Measurements from ENCODE around the gene EXOSC7. TPM values are rescaled to one million over a fixed set of nuclear protein-coding genes. Genes with fewer than 3 reads are reported as not detected.

The EXOSC7 gene
- total and polyA plus RNA-seq, 2 donors (not counting 1 experiment from before 2014, with no cell fraction given) = 25.5 to 40.0 TPM

- Histone ChIP-seq H3K27me3 (replicated peaks in 1 of 4; ENCODE audit: control extremely low read depth in 1 of 4, control insufficient read depth in 3 of 4, insufficient read depth in 4 of 4, low read length in 3 of 4) (no peaks in the 10 kb centered on the region), H3K4me1 (ENCODE audit: control insufficient read depth in 2 of 2, insufficient read depth in 2 of 2, low read length in 2 of 2) (peaks cover 11 to 13% of the 10 kb centered on the region in 2 donors), H3K36me3 (replicated peaks in 1 of 2; ENCODE audit: control extremely low read depth in 1 of 2, control insufficient read depth in 1 of 2, extremely low read depth in 1 of 2, insufficient read depth in 2 of 2, low read length in 1 of 2) (peaks cover 6 to 32% of the 10 kb centered on the region in 2 experiments), H3K27ac (ENCODE audit: low read length in 2 of 2) (peak overlapping the region in 1 of 2 donors; percentile 48), H3K9me3 (ENCODE audit: control extremely low read depth in 1 of 3, control insufficient read depth in 2 of 3, insufficient read depth in 1 of 3, low read length in 2 of 3) (no peaks in the 10 kb centered on the region), H3K4me3 (ENCODE audit: control extremely low read depth in 1 of 5, extremely low read depth in 1 of 5, insufficient read depth in 1 of 5, low read depth in 2 of 5, low read length in 4 of 5) (no peak overlapping the region), H3K9ac (ENCODE audit: low read length) (no peak overlapping the region), H3K79me2 (ENCODE audit: control insufficient read depth, insufficient read depth, low read length) (no peaks in the 10 kb centered on the region), H4K20me1 (ENCODE audit: control insufficient read depth, insufficient read depth, low read length, poor library complexity, severe bottlenecking) (no peaks in the 10 kb centered on the region), H3K4me2 (replicated peaks; ENCODE audit: low read depth, low read length, poor library complexity, severe bottlenecking) (peak overlapping the region; percentile 27), H2AFZ (ENCODE audit: insufficient read depth, low read depth, low read length, poor library complexity, severe bottlenecking) (no peak overlapping the region)
- TF ChIP-seq EZH2 (IDR thresholded peaks at IDR 0.05; ENCODE audit: borderline replicate concordance, insufficient read depth, low read depth, low read length, poor library complexity, severe bottlenecking) = no peak
- no peak for TF ChIP-seq CTCF (IDR thresholded peaks at IDR 0.05)
- Mint-ChIP-seq H3K4me3 (no peak overlapping the region), H3K27me3 (no peaks in the 10 kb centered on the region), H3K27ac (peak overlapping the region; percentile 16), H3K9me3 (ENCODE audit: insufficient read depth) (no peaks in the 10 kb centered on the region), H3K4me1 (peaks cover 19% of the 10 kb centered on the region)
- POLR2A ChIA-PET = interaction anchor here (0.7 kb wide), 1 partner anchor 18 kb away, joined by 3 read pairs; no protein-coding TSS in a partner anchor
- intact Hi-C loops (cut with micrococcal nuclease) = no loop called here
- WGBS (ENCODE audit: insufficient coverage) = 19% methylated on average over 5 of the region's 7 CpGs
- CTCF ChIA-PET = interaction anchor here (0.7 to 1.5 kb wide), 3 partner anchors 9 to 28 kb away, joined by 3 to 5 read pairs (median 4); no protein-coding TSS in a partner anchor
- peak; percentile 61 for ATAC-seq (ENCODE audit: low read depth)
- peak; percentile 29 for DNase-seq
Observed at GRCh38 chr3:45011756-45012508, 35.9 kb downstream of the EXOSC7 start.

GRCh38 chr3:45012577-45012976, 36.5 kb downstream of the EXOSC7 start:
- Histone ChIP-seq H3K9me3 (ENCODE audit: control extremely low read depth in 1 of 3, control insufficient read depth in 2 of 3, insufficient read depth in 1 of 3, low read length in 2 of 3) (no peaks in the 10 kb centered on the region), H3K9ac (ENCODE audit: low read length) (no peak overlapping the region), H3K4me2 (replicated peaks; ENCODE audit: low read depth, low read length, poor library complexity, severe bottlenecking) (no peak overlapping the region), H3K36me3 (replicated peaks in 1 of 2; ENCODE audit: control extremely low read depth in 1 of 2, control insufficient read depth in 1 of 2, extremely low read depth in 1 of 2, insufficient read depth in 2 of 2, low read length in 1 of 2) (peaks cover 6 to 25% of the 10 kb centered on the region in 2 experiments), H4K20me1 (ENCODE audit: control insufficient read depth, insufficient read depth, low read length, poor library complexity, severe bottlenecking) (no peaks in the 10 kb centered on the region), H3K4me3 (ENCODE audit: control extremely low read depth in 1 of 5, extremely low read depth in 1 of 5, insufficient read depth in 1 of 5, low read depth in 2 of 5, low read length in 4 of 5) (no peak overlapping the region), H3K27me3 (replicated peaks in 1 of 4; ENCODE audit: control extremely low read depth in 1 of 4, control insufficient read depth in 3 of 4, insufficient read depth in 4 of 4, low read length in 3 of 4) (no peaks in the 10 kb centered on the region), H3K79me2 (ENCODE audit: control insufficient read depth, insufficient read depth, low read length) (no peaks in the 10 kb centered on the region), H3K27ac (ENCODE audit: low read length in 2 of 2) (no peak overlapping the region), H3K4me1 (ENCODE audit: control insufficient read depth in 2 of 2, insufficient read depth in 2 of 2, low read length in 2 of 2) (peaks cover 11 to 13% of the 10 kb centered on the region in 2 donors), H2AFZ (ENCODE audit: insufficient read depth, low read depth, low read length, poor library complexity, severe bottlenecking) (no peak overlapping the region)
- intact Hi-C loops (cut with micrococcal nuclease) = no loop called here
- 100% methylated on average over 1 of the region's 4 CpGs for WGBS (ENCODE audit: insufficient coverage)
- CTCF ChIA-PET = interaction anchor here (1.5 kb wide), 1 partner anchor 26 kb away, joined by 5 read pairs; no protein-coding TSS in a partner anchor
- H3K9me3 Mint-ChIP-seq (ENCODE audit: insufficient read depth) = no peaks in the 10 kb centered on the region
- no peaks in the 10 kb centered on the region for H3K27me3 Mint-ChIP-seq
- DNase-seq = no peak
- no peak overlapping the region for H3K4me3 Mint-ChIP-seq
- H3K27ac Mint-ChIP-seq = no peak overlapping the region
- POLR2A ChIA-PET = interaction anchor here (0.7 kb wide), 1 partner anchor 18 kb away, joined by 3 read pairs; no protein-coding TSS in a partner anchor
- H3K4me1 Mint-ChIP-seq = peaks cover 19% of the 10 kb centered on the region
- TF ChIP-seq CTCF (IDR thresholded peaks at IDR 0.05) (no peak), EZH2 (IDR thresholded peaks at IDR 0.05; ENCODE audit: borderline replicate concordance, insufficient read depth, low read depth, low read length, poor library complexity, severe bottlenecking) (no peak)
- ATAC-seq (ENCODE audit: low read depth) = no peak
